Activated CD8-positive, alpha-beta T cell treated with anti-CD3 and anti-CD28 coated beads, Interleukin-2, amount 10 ng/mL, durations not matched to agents 7 days and 5 days (primary cell): ENCODE results near the gene PRKCZ. TPM values are rescaled to one million over a fixed set of nuclear protein-coding genes. Genes with fewer than 3 reads are reported as not detected.

Experiments
- ATAC-seq: fragments of 150-1000 bp; cut with Tn5 transposase; one replicate; pipeline ENCODE4 v1.10.0; 2021; ENCODE audit warnings: moderate library complexity
- CTCF ChIA-PET: fragments of 350-600 bp; sonication (Branson Sonifier 250); formaldehyde crosslinking; loops from one replicate; lab custom pipeline; 2021; ENCODE audit warnings: antibody characterized with exemption; lab: Charles Lee
- POLR2A ChIA-PET: fragments of 350-600 bp; sonication (Branson Sonifier 250); formaldehyde crosslinking; loops from one replicate; lab custom pipeline; 2021; ENCODE audit warnings: antibody characterized with exemption; lab: Charles Lee
- DNase-seq: peaks from one replicate; pipeline ENCODE4 v3.0.0-alpha.2; 2020
- H3K27ac Mint-ChIP-seq: one replicate; pipeline ENCODE4 v1.8.0; 2021; ENCODE audit warnings: mild to moderate bottlenecking, mixed read lengths
- H3K27me3 Mint-ChIP-seq: one replicate; pipeline ENCODE4 v1.8.0; 2021; ENCODE audit warnings: low read depth, mixed read lengths
- H3K36me3 Mint-ChIP-seq: one replicate; pipeline ENCODE4 v1.8.0; 2021; ENCODE audit warnings: low read depth, mixed read lengths
- H3K4me1 Mint-ChIP-seq: one replicate; pipeline ENCODE4 v1.8.0; 2021; ENCODE audit warnings: low read depth, mixed read lengths
- H3K4me3 Mint-ChIP-seq: one replicate; pipeline ENCODE4 v1.8.0; 2021; ENCODE audit warnings: mild to moderate bottlenecking, mixed read lengths
- H3K9me3 Mint-ChIP-seq: one replicate; pipeline ENCODE4 v1.8.0; 2022; ENCODE audit warnings: mixed read lengths; ENCODE audit not compliant: insufficient read depth
- total RNA-seq, 2 experiments: library from RNA; stranded (reverse); gene quantifications; one replicate each; pipeline ENCODE4 v1.2.3, GENCODE V29; 2021

Gene PRKCZ
- total RNA-seq, 2 experiments from 2014 or later, result 11.4 to 12.9 TPM

GRCh38 chr1:2028870-2029560 is 21.2 kb upstream of the PRKCZ start:
- ATAC-seq, result no peak
- Mint-ChIP-seq H3K27me3 (no peaks in the 10 kb centered on the region), H3K27ac (no peak overlapping the region), H3K9me3 (no peaks in the 10 kb centered on the region), H3K4me3 (no peak overlapping the region), H3K36me3 (no peaks in the 10 kb centered on the region), H3K4me1 (peaks cover 6% of the 10 kb centered on the region)
- no peak for DNase-seq
- ChIA-PET CTCF (interaction anchor here (1.4 kb wide), 1 partner anchor 16 kb away, joined by 3 read pairs; no protein-coding TSS in a partner anchor), POLR2A (no interaction called here)

- no peak for DNase-seq
- POLR2A ChIA-PET, result no interaction called here
- Mint-ChIP-seq H3K4me1 (peaks cover 6% of the 10 kb centered on the region), H3K4me3 (no peak overlapping the region), H3K27ac (no peak overlapping the region), H3K9me3 (no peaks in the 10 kb centered on the region), H3K36me3 (no peaks in the 10 kb centered on the region), H3K27me3 (no peaks in the 10 kb centered on the region)
- no peak for ATAC-seq
- CTCF ChIA-PET, result no interaction called here
Observed at GRCh38 chr1:2029561-2029960, 20.6 kb upstream of the PRKCZ start.

GRCh38 chr1:2030076-2030871 is 19.9 kb upstream of the PRKCZ start:
- no peak for DNase-seq
- Mint-ChIP-seq H3K36me3 (no peaks in the 10 kb centered on the region), H3K27me3 (no peaks in the 10 kb centered on the region), H3K27ac (no peak overlapping the region), H3K9me3 (no peaks in the 10 kb centered on the region), H3K4me3 (no peak overlapping the region), H3K4me1 (peaks cover 5% of the 10 kb centered on the region)
- ChIA-PET POLR2A (no interaction called here), CTCF (interaction anchor here (0.7 to 2.6 kb wide), 3 partner anchors 11 to 70 kb away, joined by 3 to 7 read pairs (median 6); no protein-coding TSS in a partner anchor)
- no peak for ATAC-seq

- Mint-ChIP-seq H3K4me3 (no peak overlapping the region), H3K4me1 (no peaks in the 10 kb centered on the region), H3K9me3 (no peaks in the 10 kb centered on the region), H3K27ac (no peak overlapping the region), H3K36me3 (no peaks in the 10 kb centered on the region), H3K27me3 (no peaks in the 10 kb centered on the region)
- ChIA-PET POLR2A (no interaction called here), CTCF (interaction anchor here (1.3 to 2.6 kb wide), 2 partner anchors 10 to 13 kb away, joined by 6 to 7 read pairs; no protein-coding TSS in a partner anchor)
- ATAC-seq, result no peak
- no peak for DNase-seq
Observed at GRCh38 chr1:2031546-2032540, 18.4 kb upstream of the PRKCZ start.

GRCh38 chr1:2032737-2033136 is 17.5 kb upstream of the PRKCZ start:
- POLR2A ChIA-PET, result no interaction called here
- no peak overlapping the region for H3K4me3 Mint-ChIP-seq
- no peak for DNase-seq

GRCh38 chr1:2033165-2033564 is 17.0 kb upstream of the PRKCZ start:
- POLR2A ChIA-PET, result no interaction called here
- no peak for DNase-seq
- H3K27ac Mint-ChIP-seq, result no peak overlapping the region
- no peaks in the 10 kb centered on the region for H3K9me3 Mint-ChIP-seq
- no peaks in the 10 kb centered on the region for H3K27me3 Mint-ChIP-seq
- H3K4me3 Mint-ChIP-seq, result no peak overlapping the region
- ATAC-seq, result no peak
- CTCF ChIA-PET, result no interaction called here
- no peaks in the 10 kb centered on the region for H3K4me1 Mint-ChIP-seq
- no peaks in the 10 kb centered on the region for H3K36me3 Mint-ChIP-seq

More at GRCh38 chr1:2032737-2033136, 17.5 kb upstream of the PRKCZ start:
- Mint-ChIP-seq H3K36me3 (no peaks in the 10 kb centered on the region), H3K4me1 (no peaks in the 10 kb centered on the region), H3K9me3 (no peaks in the 10 kb centered on the region), H3K27me3 (no peaks in the 10 kb centered on the region), H3K27ac (no peak overlapping the region)
- no peak for ATAC-seq
- CTCF ChIA-PET, result interaction anchor here (2.6 kb wide), 1 partner anchor 9 kb away, joined by 7 read pairs; no protein-coding TSS in a partner anchor

- Mint-ChIP-seq H3K4me1 (no peaks in the 10 kb centered on the region), H3K36me3 (no peaks in the 10 kb centered on the region), H3K27ac (no peak overlapping the region), H3K27me3 (no peaks in the 10 kb centered on the region), H3K9me3 (no peaks in the 10 kb centered on the region), H3K4me3 (no peak overlapping the region)
- ChIA-PET POLR2A (no interaction called here), CTCF (no interaction called here)
- DNase-seq (no peak), ATAC-seq (no peak)
Observed at GRCh38 chr1:2036287-2036686, 13.9 kb upstream of the PRKCZ start.

- H3K9me3 Mint-ChIP-seq, result no peaks in the 10 kb centered on the region
- H3K4me3 Mint-ChIP-seq, result no peak overlapping the region
- H3K4me1 Mint-ChIP-seq, result no peaks in the 10 kb centered on the region
- no peaks in the 10 kb centered on the region for H3K27me3 Mint-ChIP-seq
- no peak for ATAC-seq
- ChIA-PET POLR2A (no interaction called here), CTCF (no interaction called here)
- no peaks in the 10 kb centered on the region for H3K36me3 Mint-ChIP-seq
- no peak for DNase-seq
- H3K27ac Mint-ChIP-seq, result no peak overlapping the region
Observed at GRCh38 chr1:2037314-2037979, 12.8 kb upstream of the PRKCZ start.

- no peaks in the 10 kb centered on the region for H3K4me1 Mint-ChIP-seq
- POLR2A ChIA-PET, result no interaction called here
- H3K36me3 Mint-ChIP-seq, result no peaks in the 10 kb centered on the region
- ATAC-seq (no peak), DNase-seq (no peak)
- H3K27me3 Mint-ChIP-seq, result no peaks in the 10 kb centered on the region
- CTCF ChIA-PET, result no interaction called here
- H3K27ac Mint-ChIP-seq, result no peak overlapping the region
- no peaks in the 10 kb centered on the region for H3K9me3 Mint-ChIP-seq
- no peak overlapping the region for H3K4me3 Mint-ChIP-seq
Observed at GRCh38 chr1:2038229-2038628, 12.0 kb upstream of the PRKCZ start.

- no peak for DNase-seq
- Mint-ChIP-seq H3K9me3 (no peaks in the 10 kb centered on the region), H3K36me3 (no peaks in the 10 kb centered on the region), H3K27ac (no peak overlapping the region), H3K4me1 (peaks cover 3% of the 10 kb centered on the region), H3K4me3 (no peak overlapping the region), H3K27me3 (peaks cover 2% of the 10 kb centered on the region)
- ATAC-seq, result no peak
- CTCF ChIA-PET, result no interaction called here
- POLR2A ChIA-PET, result no interaction called here
Observed at GRCh38 chr1:2039251-2039650, 11.0 kb upstream of the PRKCZ start.

GRCh38 chr1:2041305-2041704 is 8.9 kb upstream of the PRKCZ start:
- Mint-ChIP-seq H3K27me3 (peaks cover 5% of the 10 kb centered on the region), H3K4me1 (peaks cover 13% of the 10 kb centered on the region), H3K4me3 (no peak overlapping the region), H3K27ac (no peak overlapping the region), H3K9me3 (no peaks in the 10 kb centered on the region), H3K36me3 (no peaks in the 10 kb centered on the region)
- DNase-seq (no peak), ATAC-seq (no peak)
- ChIA-PET POLR2A (no interaction called here), CTCF (interaction anchor here (1.5 to 2.7 kb wide), 2 partner anchors 10 to 81 kb away, joined by 3 to 7 read pairs; no protein-coding TSS in a partner anchor)
